C4-2B (cell line): ENCODE data around the gene ME3.

Experiments used
- CTCF ChIP-seq: fragments of 450-650 bp; conservative IDR thresholded peaks from 2 replicates; pipeline ENCODE4 v1.5.1; 2017; ENCODE audit warnings: mild to moderate bottlenecking
- ZFX ChIP-seq: fragments of 450-650 bp; IDR thresholded peaks from 2 replicates; pipeline ENCODE4 v1.6.1; 2017

- no peak for TF ChIP-seq CTCF
- TF ChIP-seq ZFX, result peak; percentile 21; the same call in 1 of the 2 replicates
Observed at GRCh38 chr11:86551288-86552092, 120.9 kb downstream of the ME3 start.
